CD4-positive, alpha-beta T cell treated with Interleukin-15 for 1 hour (primary cell): Measurements from ENCODE around the gene CSNK2A3.
"Not testable (repeated sequence)": the region's sequence is repeated elsewhere in the genome, so short reads cannot be mapped to it uniquely, and the experiment has no call there.

ENCODE experiments used
- DNase-seq: peaks from one replicate; pipeline ENCODE4 v3.0.0-alpha.2; 2020

CSNK2A3 gene

DNA sequence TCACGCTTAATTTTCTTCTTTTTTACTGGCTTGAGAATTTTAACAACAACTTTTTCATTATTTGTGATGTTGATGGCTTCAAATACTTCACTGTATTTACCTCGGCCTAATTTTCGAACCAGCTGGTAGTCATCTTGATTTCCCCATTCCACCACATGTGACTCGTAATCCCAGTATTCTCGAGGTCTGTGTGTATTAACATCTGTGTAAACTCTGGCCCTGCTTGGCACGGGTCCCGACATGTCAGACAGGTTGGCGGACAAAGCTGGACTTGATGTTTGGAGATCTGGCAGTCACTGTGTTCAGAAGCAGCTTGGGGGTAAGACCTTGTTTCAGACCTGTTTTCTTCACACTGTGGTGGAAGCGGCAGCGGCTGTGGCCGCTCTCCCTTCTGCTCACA is at the start of gene CSNK2A3:
CSNK2A3 (minus strand) TSS at position 373 of the 400 bp plus-strand sequence; CDS start at position 242, 131 bp downstream.
- not testable (repeated sequence) for DNase-seq

DNA sequence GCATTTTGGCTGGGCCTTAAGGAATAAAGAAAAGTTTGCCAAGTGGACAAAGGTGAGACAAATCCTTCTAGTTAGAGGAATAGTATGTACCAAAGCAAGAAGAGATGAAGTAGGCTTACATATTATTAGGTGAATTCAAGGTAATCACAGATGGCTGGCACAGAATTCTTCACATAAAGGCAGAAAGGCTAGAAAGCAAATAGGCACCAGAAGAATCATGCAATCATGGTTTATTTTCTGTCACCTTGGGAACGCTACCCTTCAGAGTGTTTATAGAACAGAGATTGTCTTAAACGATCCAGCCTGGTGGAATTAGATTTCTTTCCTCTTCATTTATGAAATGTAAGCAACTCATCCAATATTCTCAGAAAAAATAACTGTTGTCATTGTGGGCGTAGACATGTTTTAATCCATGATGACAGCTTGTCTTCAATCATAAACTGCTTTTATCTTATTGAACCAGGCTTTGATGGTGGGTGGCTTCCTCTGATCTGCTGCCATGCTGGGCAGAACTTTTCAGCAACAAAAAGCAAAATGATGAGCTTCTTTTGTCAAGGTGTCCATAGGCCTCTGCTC is 49.0 kb upstream of the CSNK2A3 start:
- DNase-seq, result no peak

DNA sequence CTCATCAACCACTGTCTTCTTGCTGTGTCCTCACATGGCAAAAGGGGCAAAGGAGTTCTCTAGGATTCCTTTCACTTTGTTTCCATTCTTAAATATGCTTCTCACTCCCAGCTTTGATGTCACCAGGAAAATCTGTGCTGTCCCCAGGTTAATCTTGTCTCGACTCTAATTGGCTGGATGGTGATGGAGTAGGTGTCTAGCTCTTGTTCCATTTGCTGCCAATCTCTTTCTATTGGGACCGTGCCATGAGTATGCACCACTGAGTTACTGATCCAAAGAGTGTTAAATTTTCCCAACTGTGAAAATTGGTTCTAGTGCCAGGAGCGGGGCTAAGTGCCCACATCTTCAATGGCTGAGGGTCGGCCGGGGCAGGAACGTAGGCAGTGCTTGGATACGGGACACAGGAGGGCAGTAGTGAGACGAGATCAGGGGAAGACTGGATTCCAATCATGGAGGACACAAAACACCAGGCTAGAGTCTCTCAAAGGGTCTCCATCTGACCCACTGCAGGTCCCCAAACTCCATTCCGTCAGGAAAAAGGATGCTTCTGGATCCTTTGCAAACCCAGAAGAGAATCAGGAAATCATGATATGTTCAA is 47.7 kb upstream of the CSNK2A3 start:
- DNase-seq, result no peak

DNA sequence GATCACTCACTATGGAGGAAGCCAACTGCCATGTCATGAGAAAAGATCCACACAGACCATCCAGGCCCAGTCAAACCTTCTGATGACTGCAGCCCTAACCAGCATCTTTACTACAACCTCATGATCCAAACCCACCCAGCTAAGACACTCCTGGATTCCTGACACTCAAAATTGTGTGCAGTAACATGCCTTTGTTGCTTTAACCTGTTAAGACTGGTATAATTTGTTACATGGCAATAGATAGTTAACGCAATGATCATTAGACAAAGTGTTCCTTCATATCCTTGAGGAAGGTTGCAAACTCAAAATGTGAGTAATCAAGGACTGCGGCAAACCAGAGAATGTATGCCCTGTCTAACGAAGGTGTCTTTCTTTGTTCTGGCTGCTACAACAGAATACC is 47.1 kb upstream of the CSNK2A3 start:
- DNase-seq, result no peak

DNA sequence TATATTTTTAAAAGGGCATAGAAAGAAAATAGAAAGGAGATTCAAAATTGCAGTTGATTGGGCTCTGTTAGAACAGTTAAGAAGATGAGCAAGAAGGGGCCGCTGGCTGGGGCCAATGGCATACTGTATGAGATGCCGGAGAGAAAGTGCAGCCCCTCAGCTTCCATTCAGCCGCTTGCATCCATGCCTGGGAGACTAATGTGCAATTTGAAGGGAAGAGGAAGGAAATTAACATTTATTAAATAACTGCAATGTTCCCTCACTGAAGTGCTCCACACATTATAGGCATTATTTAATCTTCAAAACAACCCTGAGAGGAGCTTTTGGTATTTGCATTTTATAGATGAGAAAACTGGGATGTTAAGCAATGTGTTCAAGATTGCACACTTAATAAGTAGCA is 44.7 kb upstream of the CSNK2A3 start:
- DNase-seq, result no peak

DNA sequence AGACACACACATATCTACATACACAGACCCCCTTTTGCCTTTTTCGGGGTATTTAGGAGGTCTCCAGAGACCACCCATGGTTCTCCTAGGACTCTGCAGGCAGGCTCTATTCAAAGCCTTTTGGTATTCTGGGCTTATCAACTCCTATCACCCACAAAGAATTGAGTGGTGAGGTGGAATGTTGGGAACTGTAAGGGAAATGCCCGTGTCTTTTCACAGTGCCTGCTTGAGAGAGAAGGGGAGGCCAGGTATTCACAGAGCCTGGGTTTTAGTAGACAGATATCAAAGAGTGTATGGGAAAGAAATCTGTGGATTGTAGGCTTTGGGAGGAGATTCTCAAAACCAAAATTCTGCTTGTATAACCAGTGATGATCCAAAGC is 44.0 kb upstream of the CSNK2A3 start:
- no peak for DNase-seq

DNA sequence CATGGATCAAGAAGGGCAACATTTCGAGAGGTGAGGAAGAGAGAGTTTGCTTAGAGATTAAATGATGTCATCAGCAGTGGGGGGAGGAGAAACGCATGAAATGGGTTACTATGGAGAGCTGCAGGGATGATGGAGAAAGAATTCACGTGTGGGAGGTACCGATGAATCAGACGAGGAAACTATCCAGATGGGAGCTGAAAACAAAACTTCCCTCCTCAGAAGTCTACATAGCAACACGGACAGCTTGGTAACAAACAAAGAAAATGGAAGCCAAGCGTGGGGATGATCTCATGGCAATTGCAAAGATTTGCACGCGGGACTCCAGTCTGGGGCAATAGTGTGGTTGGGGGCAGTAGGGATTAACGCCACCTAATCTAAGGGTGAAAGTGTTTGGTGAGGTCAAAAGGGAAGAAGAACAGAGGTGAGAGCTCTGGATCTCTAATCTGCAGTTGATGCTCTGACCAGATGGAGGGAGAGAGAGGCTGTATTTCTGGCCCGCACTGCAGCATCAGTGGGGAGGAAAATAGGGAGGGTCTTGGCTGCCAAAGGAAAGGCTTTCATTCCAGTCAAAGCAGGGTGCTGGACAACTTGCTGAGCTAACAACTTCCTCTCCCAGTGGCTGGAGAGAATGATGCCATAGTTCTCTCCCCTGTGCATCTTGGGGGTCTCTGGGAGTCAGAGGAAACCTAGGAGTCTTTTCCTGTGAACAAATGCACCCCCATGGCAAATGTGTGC is 43.4 kb upstream of the CSNK2A3 start:
- DNase-seq, result no peak

DNA sequence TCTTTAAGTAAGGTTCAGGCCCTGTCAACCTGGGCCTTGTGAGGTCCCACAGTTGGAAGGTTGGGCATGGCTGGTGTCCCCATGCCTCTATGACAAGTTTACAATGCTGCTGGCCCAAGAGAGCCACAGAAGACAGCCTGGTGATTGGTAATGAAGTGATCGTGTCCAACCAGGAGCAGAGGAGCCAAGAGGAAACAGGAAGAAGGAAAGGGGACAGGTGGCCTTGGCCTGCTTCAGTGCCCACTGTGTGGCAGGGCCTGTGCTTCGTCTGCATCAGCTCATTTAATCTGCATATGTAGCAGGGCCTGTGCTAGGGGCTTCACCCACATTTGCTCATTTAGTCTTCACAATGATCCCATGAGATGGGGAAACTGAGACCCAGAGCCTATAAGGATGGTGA is 42.1 kb upstream of the CSNK2A3 start:
- DNase-seq, result no peak

DNA sequence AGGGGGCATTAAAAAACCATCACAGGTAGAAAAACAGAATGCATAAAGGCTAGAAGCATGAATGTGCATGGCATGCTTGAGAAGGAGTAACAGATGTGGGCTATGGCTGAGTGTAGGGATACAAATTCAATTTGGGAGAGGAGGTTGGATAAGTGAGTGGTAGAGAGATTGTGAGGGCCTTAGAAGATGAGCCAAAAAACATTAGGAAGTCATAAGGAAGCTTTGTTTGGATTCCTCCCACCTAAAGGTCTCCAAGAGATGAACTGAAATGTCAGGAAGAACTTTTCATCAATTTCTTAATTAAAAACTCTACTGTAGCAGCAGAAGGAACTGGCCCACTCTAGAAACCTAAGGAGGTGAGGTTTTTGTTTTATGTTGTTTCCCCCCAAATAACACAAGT is 41.2 kb upstream of the CSNK2A3 start:
- no peak for DNase-seq

DNA sequence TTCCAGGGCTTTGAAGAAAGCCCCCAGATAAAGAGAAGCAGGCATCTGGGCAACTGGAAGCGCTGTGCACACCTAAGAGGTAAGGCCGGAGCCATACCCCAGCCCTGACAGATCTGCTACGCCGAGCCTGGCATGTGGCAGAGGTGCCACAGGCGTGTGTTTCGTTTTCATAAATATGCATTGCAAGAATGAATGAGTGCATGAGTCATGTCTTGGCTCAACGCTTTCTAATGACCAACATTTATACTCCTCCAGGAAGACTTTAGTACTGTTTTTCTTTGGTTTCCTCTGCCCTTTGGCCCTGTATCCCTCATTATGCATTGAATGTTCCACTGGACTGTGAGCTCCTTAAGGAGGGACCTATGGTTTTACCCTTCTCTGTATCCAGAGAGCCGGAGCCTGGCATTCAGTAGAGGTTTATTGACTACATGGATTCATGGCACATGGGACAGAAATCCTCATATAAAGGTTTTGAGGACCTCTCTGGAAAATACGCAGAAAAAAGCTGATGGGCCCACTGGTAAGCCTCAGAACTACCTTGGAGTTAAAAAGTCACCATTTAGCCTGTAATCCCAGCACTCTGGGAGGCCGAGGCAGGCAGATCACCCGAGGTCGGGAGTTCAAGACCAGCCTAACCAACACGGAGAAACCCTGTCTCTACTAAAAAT is 38.9 kb upstream of the CSNK2A3 start:
- no peak for DNase-seq

DNA sequence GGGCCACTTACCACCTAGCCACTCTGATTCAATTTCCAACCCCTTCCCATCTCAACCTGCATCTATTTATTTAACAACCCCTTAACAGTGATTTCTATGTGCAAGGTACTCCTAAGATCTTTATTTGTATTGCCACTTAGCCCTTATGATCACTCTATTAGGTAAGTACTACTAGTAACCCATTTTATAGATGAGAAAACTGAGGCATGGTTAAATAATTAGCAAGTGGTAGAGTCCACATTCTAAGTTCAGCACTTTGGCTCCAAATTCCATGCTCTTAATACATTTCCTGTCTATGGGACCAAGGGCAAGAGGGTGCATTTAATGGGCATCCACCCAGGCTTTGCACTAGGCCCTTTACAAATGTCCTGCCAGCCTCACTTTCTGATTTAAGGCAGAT is 38.1 kb upstream of the CSNK2A3 start:
- no peak for DNase-seq

DNA sequence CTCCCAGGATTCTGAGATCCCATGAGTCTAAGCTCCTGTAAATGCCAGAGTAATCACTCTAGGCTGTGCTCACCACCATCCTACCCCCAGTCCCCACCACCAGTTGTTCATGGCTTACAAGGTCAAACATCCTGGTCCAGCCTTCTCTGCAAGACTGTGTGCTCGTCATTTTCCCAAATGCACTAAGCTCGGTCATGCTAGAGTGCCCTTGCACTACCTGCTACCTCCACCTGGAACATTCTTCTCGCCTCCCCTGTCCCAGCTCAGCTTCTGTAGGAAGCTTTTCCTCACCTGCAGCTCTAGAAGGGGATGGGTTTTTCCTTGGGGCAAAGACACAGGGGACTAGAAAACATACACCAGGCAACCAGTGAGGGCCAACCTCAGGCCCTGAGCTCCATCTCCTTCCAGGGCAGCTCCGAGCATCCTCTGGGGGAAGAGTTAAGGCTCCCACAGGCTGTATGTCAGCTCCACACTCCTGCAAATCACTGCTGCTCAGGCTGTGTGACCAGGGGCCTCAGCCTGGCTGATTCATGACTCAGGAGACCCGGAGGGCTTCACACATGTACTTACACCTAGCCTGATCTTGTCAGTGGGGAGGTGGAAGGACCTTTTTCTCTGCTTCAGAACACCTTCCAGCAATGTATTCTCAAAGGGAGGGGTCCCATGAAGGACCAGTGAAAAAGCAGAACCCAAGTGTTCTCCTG is 37.2 kb upstream of the CSNK2A3 start:
- no peak for DNase-seq

DNA sequence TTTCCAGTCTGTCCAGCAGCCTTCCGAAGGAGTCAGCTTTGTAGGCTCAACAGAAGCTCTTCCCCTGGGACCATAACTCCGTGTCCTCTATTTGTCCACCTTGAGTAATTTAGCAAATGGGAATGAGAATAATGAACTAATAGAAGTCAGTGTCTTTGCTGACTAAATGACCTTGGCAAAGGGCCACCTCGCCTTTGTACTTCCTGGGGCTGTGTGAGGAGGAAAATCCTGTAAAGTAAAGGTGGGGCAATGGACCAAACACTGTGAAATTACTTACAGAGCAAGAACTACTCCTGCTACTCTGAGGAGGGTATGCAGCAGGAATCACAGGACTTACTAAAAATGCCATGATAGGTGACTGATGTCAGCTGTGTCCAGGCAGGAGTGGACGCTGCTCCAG is 36.2 kb upstream of the CSNK2A3 start:
- DNase-seq, result no peak

DNA sequence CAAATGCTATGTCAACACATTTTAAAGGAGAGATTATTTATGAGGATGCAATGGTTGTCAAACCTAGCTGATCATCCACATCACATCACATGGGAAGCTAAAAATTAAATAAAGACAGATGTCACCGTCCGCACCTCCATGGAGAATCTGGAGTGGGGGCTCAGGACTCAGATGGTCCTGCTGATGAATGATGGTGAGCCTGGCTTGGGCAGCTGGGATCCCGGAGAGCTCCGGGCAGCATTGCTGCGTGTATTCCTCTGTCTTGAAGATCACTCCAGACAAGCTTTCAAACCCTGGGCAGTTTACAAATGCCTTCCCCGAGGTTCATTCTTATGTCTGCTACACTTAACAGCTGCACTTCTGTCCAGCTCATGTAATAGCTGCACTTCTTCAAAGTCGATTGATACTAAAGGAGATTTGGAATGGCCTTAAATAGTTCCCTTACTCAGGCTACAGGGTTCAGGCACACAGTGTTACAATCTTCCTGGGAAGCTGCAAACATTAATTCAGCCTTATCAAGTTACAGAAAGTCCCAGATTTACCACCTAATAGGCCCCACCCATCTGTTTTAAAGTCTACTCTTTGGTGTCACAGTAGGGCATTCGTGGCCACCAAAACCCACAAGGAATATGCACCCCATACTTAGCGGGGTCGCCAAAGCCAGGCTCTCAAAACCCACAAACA is 34.7 kb upstream of the CSNK2A3 start:
- DNase-seq, result no peak

DNA sequence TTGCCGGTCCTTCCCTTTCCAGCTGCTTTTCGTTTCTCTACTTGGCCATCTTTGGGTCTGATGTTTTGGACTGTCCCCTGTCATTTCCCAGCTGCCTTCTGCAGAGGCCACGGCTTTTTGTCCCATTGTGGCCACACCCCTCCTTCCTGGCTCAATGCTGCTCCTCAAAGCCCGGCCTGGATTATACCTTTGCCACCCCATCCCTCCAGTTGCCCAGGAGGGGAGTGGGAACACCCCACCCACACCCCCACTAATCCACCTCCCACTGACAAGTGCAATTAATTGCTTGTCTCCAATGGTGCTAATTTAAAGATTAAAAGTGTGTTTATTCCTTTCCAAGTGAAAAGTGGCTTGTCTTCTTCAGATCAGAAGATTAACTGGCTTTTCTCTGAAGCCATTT is 34.2 kb upstream of the CSNK2A3 start:
- DNase-seq, result no peak

DNA sequence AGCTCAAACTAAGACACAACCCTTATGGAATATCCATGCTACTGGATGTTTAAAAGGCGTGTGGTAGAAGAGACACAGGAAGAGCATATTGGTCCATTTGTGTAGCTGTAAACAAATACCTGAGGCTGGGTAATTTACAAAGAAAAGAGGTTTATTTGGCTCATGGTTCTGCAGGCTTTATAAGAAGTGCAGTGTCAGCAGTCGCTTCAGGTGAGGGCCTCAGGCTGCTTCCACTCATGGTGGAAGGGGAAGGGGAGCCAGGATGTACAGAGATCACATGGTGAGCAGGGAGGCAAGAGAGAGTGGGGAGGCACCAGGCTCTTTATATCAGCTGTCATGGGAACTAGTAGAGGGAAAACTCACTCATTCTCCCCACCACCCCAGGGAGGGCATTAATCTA is 31.8 kb upstream of the CSNK2A3 start:
- no peak for DNase-seq

DNA sequence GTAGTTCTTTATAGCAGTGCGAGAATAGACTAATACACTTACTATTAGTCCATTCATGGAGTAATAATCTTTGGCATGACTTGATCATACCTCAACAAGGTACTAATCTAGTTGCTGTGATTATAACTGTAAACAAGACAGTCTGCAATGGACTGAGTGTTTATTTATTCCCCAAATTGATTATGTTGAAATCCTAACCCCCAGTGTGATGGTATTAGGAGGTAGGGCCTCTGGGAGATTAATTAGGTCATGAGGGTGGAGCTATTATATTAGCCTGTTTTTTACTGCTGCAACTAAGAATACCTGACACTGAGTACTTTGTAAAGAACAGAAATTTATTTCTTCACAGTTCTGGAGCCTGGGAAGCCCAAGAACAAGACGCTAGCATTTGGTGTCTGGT is 30.9 kb upstream of the CSNK2A3 start:
- no peak for DNase-seq

DNA sequence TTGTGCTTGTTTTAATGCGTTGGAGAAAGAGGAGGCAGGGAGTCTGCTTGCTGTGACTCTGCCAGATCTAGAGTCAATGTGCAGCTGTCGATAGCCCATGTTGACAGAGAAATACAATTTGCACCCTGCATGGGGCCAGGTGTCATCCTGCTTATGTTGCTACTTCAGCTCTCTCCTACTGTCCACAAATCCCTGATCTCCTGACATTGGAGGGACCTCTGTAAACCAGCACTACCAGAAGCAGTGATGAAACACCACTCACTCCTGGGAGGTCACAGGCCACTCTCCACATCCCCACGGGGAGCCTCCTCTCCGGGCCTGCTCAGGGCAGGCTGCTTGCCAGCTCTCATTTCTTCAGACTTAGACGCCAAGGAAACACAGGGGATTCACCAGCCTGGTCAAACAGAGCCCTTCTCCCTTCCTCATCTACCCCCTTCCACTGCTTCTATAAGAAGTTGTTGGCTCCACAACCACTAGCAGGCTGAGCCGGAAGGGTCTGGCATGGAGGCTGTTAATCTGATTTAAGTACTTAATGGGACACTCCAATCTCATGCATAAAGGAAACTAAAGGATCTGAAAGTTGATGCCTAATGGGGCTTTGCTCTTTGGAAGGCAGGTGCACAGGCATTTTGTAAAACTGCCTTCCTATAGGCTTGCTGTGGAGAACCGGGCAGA is 29.9 kb upstream of the CSNK2A3 start:
- no peak for DNase-seq

DNA sequence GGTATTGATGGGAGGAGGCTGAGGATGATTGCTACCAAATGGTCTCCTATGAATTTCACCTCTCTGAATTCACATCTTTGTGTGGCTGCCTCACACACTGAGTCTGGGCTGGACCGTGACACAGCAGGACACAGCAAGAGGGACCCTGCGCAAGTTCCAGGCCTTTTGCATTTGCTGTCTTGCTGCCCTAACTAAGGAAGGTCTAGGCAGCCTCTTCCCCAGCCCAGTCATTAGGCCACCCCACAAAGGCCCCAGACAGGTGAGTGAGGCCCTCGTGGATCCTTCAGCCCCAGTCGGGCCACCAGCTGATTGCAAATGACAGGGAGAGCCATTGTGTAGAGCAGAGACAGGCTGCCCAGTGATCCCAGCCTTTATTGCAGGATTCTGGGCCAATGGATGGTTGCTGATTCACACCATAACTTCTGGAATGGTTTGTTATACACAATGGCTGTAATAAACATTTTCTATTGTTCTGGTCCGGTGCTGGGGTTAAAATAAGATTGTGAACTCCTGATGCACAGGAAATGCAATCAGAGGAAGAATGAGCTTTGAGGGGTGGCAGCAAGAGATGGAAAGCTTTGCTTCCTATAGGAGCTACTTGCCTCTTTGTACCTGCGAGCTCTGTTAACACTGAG is 28.5 kb upstream of the CSNK2A3 start:
- DNase-seq, result no peak

DNA sequence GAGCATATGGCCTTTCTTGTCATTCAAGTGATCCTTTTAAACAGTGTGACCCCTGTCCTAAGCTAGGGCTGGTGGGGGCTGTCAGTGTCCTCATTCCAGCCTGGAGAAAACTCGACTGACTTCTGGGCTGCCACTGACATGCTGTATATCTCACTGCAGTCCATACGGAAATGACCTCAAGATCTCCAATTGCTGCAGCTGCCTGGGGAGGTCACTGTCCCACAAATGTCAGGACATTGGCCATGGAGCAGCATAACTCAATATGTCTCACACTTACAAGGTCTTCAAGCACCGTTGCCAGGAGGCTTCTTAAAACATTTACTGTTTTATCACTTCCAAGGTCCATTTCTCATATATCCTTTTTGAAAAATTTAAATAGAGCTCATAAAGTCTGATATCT is 27.8 kb upstream of the CSNK2A3 start:
- DNase-seq, result no peak

DNA sequence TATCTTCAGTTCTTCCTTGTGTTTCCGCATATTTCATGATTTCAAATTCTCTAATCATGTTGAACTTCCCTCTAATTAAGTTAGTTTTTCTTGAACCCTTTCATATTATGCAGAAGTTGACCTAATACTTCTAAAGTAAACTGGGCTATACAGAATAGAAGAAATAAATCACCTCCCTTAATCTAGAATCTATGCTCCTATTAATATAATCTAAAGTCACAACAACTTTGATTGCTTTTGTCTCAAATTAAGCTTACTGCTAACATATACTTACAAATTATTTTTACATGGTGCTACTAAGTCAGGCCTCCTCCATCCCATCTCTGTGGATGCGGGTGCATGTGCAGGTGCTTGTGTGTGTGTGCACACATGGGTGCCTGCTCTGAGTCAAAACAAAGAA is 27.3 kb upstream of the CSNK2A3 start:
- no peak for DNase-seq

DNA sequence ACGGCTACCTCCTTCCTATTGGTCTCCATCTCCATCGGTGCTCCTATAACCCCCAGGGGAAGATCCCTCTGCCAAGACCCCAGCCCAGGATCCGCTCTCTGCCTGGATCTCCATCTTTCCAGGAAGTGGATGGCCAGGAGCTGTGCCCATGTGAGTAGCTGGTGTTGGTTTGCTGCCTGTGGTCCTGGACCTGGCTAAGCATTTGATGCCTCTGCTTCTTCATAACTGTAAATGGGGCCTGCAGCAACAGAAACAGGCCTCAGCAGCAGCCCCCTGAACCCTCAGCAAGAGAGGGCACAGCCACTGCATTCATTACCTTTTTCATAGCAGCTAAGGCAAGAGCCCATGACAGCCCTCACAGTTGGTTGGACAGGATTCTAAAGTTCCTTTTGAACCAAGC is 26.6 kb upstream of the CSNK2A3 start:
- no peak for DNase-seq
